ENCODE measurements around the gene ATXN2. TPM values are rescaled to one million over a fixed set of nuclear protein-coding genes. Genes with fewer than 3 reads are reported as not detected.

Gene ATXN2
- total and polyA plus RNA-seq, 2 experiments from 2014 or later, result 19.2 to 56.4 TPM

- Histone ChIP-seq H3K4me3 (no peak overlapping the region), H3K27ac (no peak overlapping the region), H3K9me2 (ENCODE audit: insufficient read depth) (no peaks in the 10 kb centered on the region), H3K4me1 (ENCODE audit: insufficient read depth) (peaks cover 54% of the 10 kb centered on the region), H3K27me3 (replicated peaks; ENCODE audit: insufficient read depth) (no peaks in the 10 kb centered on the region), H4K20me1 (ENCODE audit: insufficient read depth) (no peaks in the 10 kb centered on the region), H2AFZ (no peak overlapping the region), H3K9me3 (ENCODE audit: low read depth) (no peaks in the 10 kb centered on the region), H3K4me2 (ENCODE audit: unreplicated experiment) (no peak overlapping the region), H3K36me3 (ENCODE audit: low read depth) (no peaks in the 10 kb centered on the region), H3K79me2 (ENCODE audit: insufficient read depth) (peaks cover 100% of the 10 kb centered on the region), H3F3A (ENCODE audit: insufficient read depth) (peaks cover 42% of the 10 kb centered on the region), H3K9ac (no peak overlapping the region)
- 79 to 85% methylated on average over 8 to 17 of the region's 17 CpGs for WGBS, 2 experiments (ENCODE audit: low coverage in 1 of 2, low lambda C conversion rate in 2 of 2, missing lambda C conversion rate in 2 of 2)
- TF ChIP-seq EZH2 (IDR thresholded peaks at IDR 0.05; ENCODE audit: insufficient read depth, poor library complexity, severe bottlenecking) (no peak), EZH2phosphoT487 (IDR thresholded peaks at IDR 0.05; ENCODE audit: insufficient read depth, low read depth) (no peak)
- no peak for DNase-seq
- in situ Hi-C loops (cut with MboI), result no loop called here
These were observed 168.4 kb downstream of the ATXN2 start for GRCh38 chr12:111430433-111431353.

DNA sequence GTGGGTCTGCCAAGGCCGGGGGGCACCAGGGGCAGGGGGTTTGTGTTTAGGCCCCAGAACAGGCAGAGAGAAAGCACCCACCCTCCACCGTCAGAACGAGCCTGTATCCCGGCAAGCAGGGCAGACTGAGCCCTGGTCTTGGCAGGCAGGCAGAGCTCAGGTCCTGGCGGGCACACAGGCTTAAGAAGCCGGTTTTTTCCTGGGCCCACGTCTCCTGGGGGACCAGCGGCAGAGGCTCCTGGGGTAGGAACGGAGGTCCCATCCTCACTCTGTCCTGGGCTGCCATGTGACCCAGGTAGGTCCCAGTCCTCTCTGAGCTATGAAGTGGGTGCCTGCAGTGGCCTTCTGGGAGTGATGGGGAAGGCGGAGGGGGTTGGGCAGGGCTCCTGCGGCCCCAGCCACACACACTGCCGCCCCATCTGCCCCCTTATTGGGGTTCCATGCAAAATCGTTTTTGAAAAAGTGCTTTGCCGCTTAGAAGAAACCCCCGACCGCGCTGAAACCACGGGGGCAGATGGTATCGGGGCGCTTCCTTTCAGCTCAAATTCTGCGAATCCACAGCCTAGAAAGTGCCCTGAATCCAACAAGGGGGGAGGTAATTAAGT, 169.2 kb downstream of the ATXN2 start:
- peaks cover 100% of the 10 kb centered on the region for H3K79me2 ChIP-seq (ENCODE audit: insufficient read depth)
- no peaks in the 10 kb centered on the region for H3K27me3 ChIP-seq (replicated peaks; ENCODE audit: insufficient read depth)
- no peak overlapping the region for H3K27ac ChIP-seq
- H3K9me2 ChIP-seq (ENCODE audit: insufficient read depth), result no peaks in the 10 kb centered on the region
- in situ Hi-C loops (cut with MboI), result no loop called here
- 80 to 83% methylated on average over 20 to 21 of the region's 21 CpGs for WGBS, 2 experiments (ENCODE audit: low coverage in 1 of 2, low lambda C conversion rate in 2 of 2, missing lambda C conversion rate in 2 of 2)
- no peak overlapping the region for H3K4me2 ChIP-seq (ENCODE audit: unreplicated experiment)
- no peak overlapping the region for H2AFZ ChIP-seq
- DNase-seq, result no peak
- H3K4me3 ChIP-seq, result no peak overlapping the region
- no peaks in the 10 kb centered on the region for H4K20me1 ChIP-seq (ENCODE audit: insufficient read depth)
- peaks cover 34% of the 10 kb centered on the region for H3F3A ChIP-seq (ENCODE audit: insufficient read depth)
- no peaks in the 10 kb centered on the region for H3K9me3 ChIP-seq (ENCODE audit: low read depth)
- no peak for TF ChIP-seq EZH2 (IDR thresholded peaks at IDR 0.05; ENCODE audit: insufficient read depth, poor library complexity, severe bottlenecking)
- TF ChIP-seq EZH2phosphoT487 (IDR thresholded peaks at IDR 0.05; ENCODE audit: insufficient read depth, low read depth), result no peak
- peaks cover 51% of the 10 kb centered on the region for H3K4me1 ChIP-seq (ENCODE audit: insufficient read depth)
- H3K9ac ChIP-seq, result no peak overlapping the region
- no peaks in the 10 kb centered on the region for H3K36me3 ChIP-seq (ENCODE audit: low read depth)

GRCh38 chr12:111428728-111429175, 170.4 kb downstream of the ATXN2 start:
- Histone ChIP-seq H3F3A (ENCODE audit: insufficient read depth) (peaks cover 23% of the 10 kb centered on the region), H2AFZ (no peak overlapping the region), H3K4me3 (no peak overlapping the region), H3K36me3 (ENCODE audit: low read depth) (no peaks in the 10 kb centered on the region), H3K4me2 (ENCODE audit: unreplicated experiment) (no peak overlapping the region), H3K27me3 (replicated peaks; ENCODE audit: insufficient read depth) (no peaks in the 10 kb centered on the region), H4K20me1 (ENCODE audit: insufficient read depth) (no peaks in the 10 kb centered on the region), H3K79me2 (ENCODE audit: insufficient read depth) (peaks cover 100% of the 10 kb centered on the region), H3K4me1 (ENCODE audit: insufficient read depth) (peaks cover 39% of the 10 kb centered on the region), H3K9me2 (ENCODE audit: insufficient read depth) (no peaks in the 10 kb centered on the region), H3K9ac (no peak overlapping the region), H3K9me3 (ENCODE audit: low read depth) (no peaks in the 10 kb centered on the region), H3K27ac (no peak overlapping the region)
- TF ChIP-seq EZH2 (IDR thresholded peaks at IDR 0.05; ENCODE audit: insufficient read depth, poor library complexity, severe bottlenecking) (no peak), EZH2phosphoT487 (IDR thresholded peaks at IDR 0.05; ENCODE audit: insufficient read depth, low read depth) (no peak)
- in situ Hi-C loops (cut with MboI), result no loop called here
- WGBS, 2 experiments (ENCODE audit: low coverage in 1 of 2, low lambda C conversion rate in 2 of 2, missing lambda C conversion rate in 2 of 2), result 78 to 81% methylated on average over 12 to 21 of the region's 21 CpGs
- DNase-seq, result no peak

DNA sequence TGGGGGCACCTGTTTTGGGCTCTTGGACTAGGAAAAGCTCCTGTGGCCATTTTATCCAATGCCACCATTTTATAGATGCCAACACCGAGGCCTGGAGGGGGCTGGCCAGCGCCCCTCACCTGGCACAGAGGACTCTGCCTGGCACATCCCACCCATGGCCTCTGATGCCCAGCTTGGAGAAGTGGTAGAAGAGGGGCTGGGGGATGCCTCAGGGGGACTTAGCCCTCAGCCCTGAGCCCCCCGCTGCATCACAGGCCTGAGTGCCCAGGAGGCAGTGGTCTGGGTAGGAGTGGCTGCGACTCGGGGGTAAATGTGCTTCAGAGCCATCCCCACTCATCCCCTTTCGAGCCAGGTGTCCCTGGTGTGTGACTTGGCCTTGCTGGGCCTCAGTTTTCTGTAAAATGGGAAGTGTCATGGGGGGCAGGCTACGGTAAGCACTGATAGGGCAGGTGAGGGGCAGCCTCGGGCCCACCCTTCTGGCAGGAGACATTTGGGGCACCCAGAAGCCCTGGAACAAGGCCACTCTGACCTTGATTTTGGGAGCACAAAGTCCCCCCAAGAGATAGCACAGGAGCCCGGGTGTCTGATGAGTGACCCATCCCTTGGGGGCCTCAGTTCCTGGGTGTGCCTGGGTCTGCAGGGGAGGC, 170.9 kb downstream of the ATXN2 start:
- DNase-seq, result no peak
- Histone ChIP-seq H3K4me3 (no peak overlapping the region), H3F3A (ENCODE audit: insufficient read depth) (peaks cover 18% of the 10 kb centered on the region), H3K27me3 (replicated peaks; ENCODE audit: insufficient read depth) (no peaks in the 10 kb centered on the region), H3K4me2 (ENCODE audit: unreplicated experiment) (no peak overlapping the region), H3K27ac (no peak overlapping the region), H4K20me1 (ENCODE audit: insufficient read depth) (no peaks in the 10 kb centered on the region), H3K9me2 (ENCODE audit: insufficient read depth) (no peaks in the 10 kb centered on the region), H2AFZ (no peak overlapping the region), H3K9me3 (ENCODE audit: low read depth) (no peaks in the 10 kb centered on the region), H3K79me2 (ENCODE audit: insufficient read depth) (peaks cover 100% of the 10 kb centered on the region), H3K4me1 (ENCODE audit: insufficient read depth) (peaks cover 34% of the 10 kb centered on the region), H3K36me3 (ENCODE audit: low read depth) (no peaks in the 10 kb centered on the region), H3K9ac (no peak overlapping the region)
- WGBS, 2 experiments (ENCODE audit: low coverage in 1 of 2, low lambda C conversion rate in 2 of 2, missing lambda C conversion rate in 2 of 2), result 94 to 95% methylated on average over 9 of the region's 9 CpGs
- no peak for TF ChIP-seq EZH2 (IDR thresholded peaks at IDR 0.05; ENCODE audit: insufficient read depth, poor library complexity, severe bottlenecking)
- TF ChIP-seq EZH2phosphoT487 (IDR thresholded peaks at IDR 0.05; ENCODE audit: insufficient read depth, low read depth), result no peak
- in situ Hi-C loops (cut with MboI), result no loop called here
